Naive B cell (primary cell): ENCODE results near the gene CHCHD10. TPM values are rescaled to one million over a fixed set of nuclear protein-coding genes. Genes with fewer than 3 reads are reported as not detected.

Experiments used
- ATAC-seq, 2 donors: fragments of 150-1000 bp; cut with Tn5 transposase; 2 replicates each; pipeline ENCODE4 v1.10.0; 2021; ENCODE audit warnings: low read depth in 2 of 2, mild to moderate bottlenecking in 2 of 2, moderate library complexity in 2 of 2
- DNase-seq: peaks from one replicate; pipeline ENCODE4 v3.0.0; 2022
- H3K27ac Mint-ChIP-seq, 6 donors: one replicate each; pipeline ENCODE4 v1.8.0; 2020 to 2022; ENCODE audit warnings: mild to moderate bottlenecking in 6 of 6, mixed read lengths in 6 of 6, moderate library complexity in 5 of 6, inconsistent platforms in 2 of 6
- H3K27me3 Mint-ChIP-seq, 3 donors: one replicate each; pipeline ENCODE4 v1.8.0; 2021 to 2022; ENCODE audit warnings: mixed read lengths in 3 of 3, mild to moderate bottlenecking in 1 of 3
- H3K36me3 Mint-ChIP-seq, 2 donors: one replicate each; pipeline ENCODE4 v1.8.0; 2020 to 2022; ENCODE audit warnings: mixed read lengths in 2 of 2, inconsistent platforms in 1 of 2, mild to moderate bottlenecking in 1 of 2
- H3K4me1 Mint-ChIP-seq, 3 donors: one replicate each; pipeline ENCODE4 v1.8.0; 2020 to 2022; ENCODE audit warnings: mixed read lengths in 3 of 3, inconsistent platforms in 1 of 3, mild to moderate bottlenecking in 1 of 3, moderate library complexity in 1 of 3
- H3K4me3 Mint-ChIP-seq, 8 donors: one replicate each; pipeline ENCODE4 v1.8.0; 2020 to 2022; ENCODE audit warnings: mild to moderate bottlenecking in 8 of 8, mixed read lengths in 8 of 8, moderate library complexity in 8 of 8, inconsistent platforms in 2 of 8
- H3K9me3 Mint-ChIP-seq, 7 donors: one replicate each; pipeline ENCODE4 v1.8.0; 2020 to 2022; ENCODE audit warnings: mixed read lengths in 7 of 7, mild to moderate bottlenecking in 5 of 7, inconsistent platforms in 2 of 7, moderate library complexity in 1 of 7
- polyA plus RNA-seq, 6 donors: library from polyadenylated mRNA; unstranded; fragments of 300-500 nt; fragmentation: Illumina TruSeq; gene quantifications; one replicate each; pipeline ENCODE4 v1.2.3, GENCODE V29; 2021; ENCODE audit warnings: low read depth in 6 of 6

The CHCHD10 gene
- polyA plus RNA-seq, 6 donors from 2014 or later: 36.3 to 65.9 (median 62.6) TPM

- no peak for DNase-seq
- ATAC-seq: no peak
- peak overlapping the region in 4 of 6 donors; percentile 7 to 71 (median 34) for H3K27ac Mint-ChIP-seq
- no peaks in the 10 kb centered on the region for H3K27me3 Mint-ChIP-seq
- H3K4me1 Mint-ChIP-seq: peaks cover 12 to 36% (median 17%) of the 10 kb centered on the region in 3 donors
- peaks cover under 1 to 7% of the 10 kb centered on the region in 2 donors for H3K36me3 Mint-ChIP-seq
- H3K9me3 Mint-ChIP-seq: no peaks in the 10 kb centered on the region
- peak overlapping the region in 3 of 8 donors; percentile 26 to 71 (median 42) for H3K4me3 Mint-ChIP-seq
Observed at GRCh38 chr22:23784215-23784732, 16.5 kb upstream of the CHCHD10 start.

GRCh38 chr22:23783265-23784150 is 15.7 kb upstream of the CHCHD10 start:
- Mint-ChIP-seq H3K9me3 (no peaks in the 10 kb centered on the region), H3K4me1 (peaks cover 10 to 29% (median 17%) of the 10 kb centered on the region in 3 donors), H3K36me3 (peaks cover 0 to 7% of the 10 kb centered on the region in 2 donors), H3K27ac (peak overlapping the region in 1 of 6 donors; percentile 59), H3K27me3 (no peaks in the 10 kb centered on the region), H3K4me3 (no peak overlapping the region)
- ATAC-seq (no peak), DNase-seq (no peak)

- DNase-seq: no peak
- Mint-ChIP-seq H3K4me1 (peaks cover 10 to 23% (median 17%) of the 10 kb centered on the region in 3 donors), H3K4me3 (no peak overlapping the region), H3K27ac (no peak overlapping the region), H3K36me3 (peaks cover 0 to 7% of the 10 kb centered on the region in 2 donors), H3K9me3 (no peaks in the 10 kb centered on the region), H3K27me3 (no peaks in the 10 kb centered on the region)
- ATAC-seq: no peak
Observed at GRCh38 chr22:23782703-23783102, 14.9 kb upstream of the CHCHD10 start.

- Mint-ChIP-seq H3K4me3 (no peak overlapping the region), H3K9me3 (no peaks in the 10 kb centered on the region), H3K27ac (no peak overlapping the region), H3K36me3 (peaks cover 0 to 7% of the 10 kb centered on the region in 2 donors), H3K27me3 (no peaks in the 10 kb centered on the region), H3K4me1 (peaks cover 10 to 19% (median 17%) of the 10 kb centered on the region in 3 donors)
- DNase-seq (no peak), ATAC-seq (no peak)
Observed at GRCh38 chr22:23782252-23782651, 14.5 kb upstream of the CHCHD10 start.

GRCh38 chr22:23781511-23782183 is 13.9 kb upstream of the CHCHD10 start:
- Mint-ChIP-seq H3K27ac (peak overlapping the region in 1 of 6 donors; percentile 57), H3K4me3 (no peak overlapping the region), H3K9me3 (no peaks in the 10 kb centered on the region), H3K4me1 (peaks cover 9 to 18% (median 15%) of the 10 kb centered on the region in 3 donors), H3K27me3 (no peaks in the 10 kb centered on the region), H3K36me3 (peaks cover 0 to 7% of the 10 kb centered on the region in 2 donors)
- DNase-seq: no peak
- ATAC-seq: no peak

- Mint-ChIP-seq H3K4me3 (peak overlapping the region in 1 of 8 donors; percentile 60), H3K27me3 (no peaks in the 10 kb centered on the region), H3K9me3 (no peaks in the 10 kb centered on the region), H3K4me1 (peaks cover 8 to 16% (median 13%) of the 10 kb centered on the region in 3 donors), H3K27ac (no peak overlapping the region), H3K36me3 (peaks cover 0 to 7% of the 10 kb centered on the region in 2 donors)
- DNase-seq: no peak
- no peak for ATAC-seq
Observed at GRCh38 chr22:23781065-23781464, 13.3 kb upstream of the CHCHD10 start.

- Mint-ChIP-seq H3K4me3 (no peak overlapping the region), H3K9me3 (no peaks in the 10 kb centered on the region), H3K27me3 (no peaks in the 10 kb centered on the region), H3K27ac (no peak overlapping the region), H3K36me3 (peaks cover 0 to 7% of the 10 kb centered on the region in 2 donors), H3K4me1 (peaks cover 14 to 24% (median 21%) of the 10 kb centered on the region in 3 donors)
- ATAC-seq (no peak), DNase-seq (no peak)
Observed at GRCh38 chr22:23780146-23780748, 12.5 kb upstream of the CHCHD10 start.

- no peak overlapping the region for H3K4me3 Mint-ChIP-seq
- no peaks in the 10 kb centered on the region for H3K27me3 Mint-ChIP-seq
- no peaks in the 10 kb centered on the region for H3K9me3 Mint-ChIP-seq
- DNase-seq (no peak), ATAC-seq (no peak)
- H3K4me1 Mint-ChIP-seq: peaks cover 14 to 29% (median 23%) of the 10 kb centered on the region in 3 donors
- H3K27ac Mint-ChIP-seq: no peak overlapping the region
- peaks cover 0 to 7% of the 10 kb centered on the region in 2 donors for H3K36me3 Mint-ChIP-seq
Observed at GRCh38 chr22:23779731-23780130, 12.0 kb upstream of the CHCHD10 start.

- H3K27ac Mint-ChIP-seq: no peak overlapping the region
- ATAC-seq (no peak), DNase-seq (no peak)
- no peaks in the 10 kb centered on the region for H3K27me3 Mint-ChIP-seq
- peaks cover 13 to 27% (median 19%) of the 10 kb centered on the region in 3 donors for H3K4me1 Mint-ChIP-seq
- peaks cover 0 to 7% of the 10 kb centered on the region in 2 donors for H3K36me3 Mint-ChIP-seq
- H3K4me3 Mint-ChIP-seq: no peak overlapping the region
- no peaks in the 10 kb centered on the region for H3K9me3 Mint-ChIP-seq
Observed at GRCh38 chr22:23779083-23779482, 11.3 kb upstream of the CHCHD10 start.

- no peaks in the 10 kb centered on the region for H3K27me3 Mint-ChIP-seq
- ATAC-seq: no peak
- peaks cover 0 to 7% of the 10 kb centered on the region in 2 donors for H3K36me3 Mint-ChIP-seq
- H3K4me1 Mint-ChIP-seq: peaks cover 14 to 27% (median 21%) of the 10 kb centered on the region in 3 donors
- no peaks in the 10 kb centered on the region for H3K9me3 Mint-ChIP-seq
- no peak overlapping the region for H3K27ac Mint-ChIP-seq
- H3K4me3 Mint-ChIP-seq: peak overlapping the region in 1 of 8 donors; percentile 80
- no peak for DNase-seq
Observed at GRCh38 chr22:23778577-23778900, 10.8 kb upstream of the CHCHD10 start.

GRCh38 chr22:23777776-23778576 is 10.2 kb upstream of the CHCHD10 start:
- ATAC-seq (no peak), DNase-seq (no peak)
- Mint-ChIP-seq H3K27ac (no peak overlapping the region), H3K4me1 (peaks cover 19 to 33% (median 27%) of the 10 kb centered on the region in 3 donors), H3K4me3 (no peak overlapping the region), H3K9me3 (no peaks in the 10 kb centered on the region), H3K27me3 (no peaks in the 10 kb centered on the region), H3K36me3 (peaks cover 0 to 7% of the 10 kb centered on the region in 2 donors)

- peak overlapping the region in 2 of 6 donors; percentile 32 to 77 for H3K27ac Mint-ChIP-seq
- H3K9me3 Mint-ChIP-seq: no peaks in the 10 kb centered on the region
- H3K4me1 Mint-ChIP-seq: peaks cover 26 to 50% (median 42%) of the 10 kb centered on the region in 3 donors
- DNase-seq (no peak), ATAC-seq (no peak)
- H3K4me3 Mint-ChIP-seq: no peak overlapping the region
- H3K36me3 Mint-ChIP-seq: peaks cover 0 to 7% of the 10 kb centered on the region in 2 donors
- no peaks in the 10 kb centered on the region for H3K27me3 Mint-ChIP-seq
Observed at GRCh38 chr22:23775779-23776375, 8.1 kb upstream of the CHCHD10 start.
